ENCODE measurements around the gene VENTX. TPM values are rescaled to one million over a fixed set of nuclear protein-coding genes. Genes with fewer than 3 reads are reported as not detected.

Gene VENTX
- total RNA-seq, 2 donors from 2014 or later: 0.26 TPM; not detected in 1

DNA sequence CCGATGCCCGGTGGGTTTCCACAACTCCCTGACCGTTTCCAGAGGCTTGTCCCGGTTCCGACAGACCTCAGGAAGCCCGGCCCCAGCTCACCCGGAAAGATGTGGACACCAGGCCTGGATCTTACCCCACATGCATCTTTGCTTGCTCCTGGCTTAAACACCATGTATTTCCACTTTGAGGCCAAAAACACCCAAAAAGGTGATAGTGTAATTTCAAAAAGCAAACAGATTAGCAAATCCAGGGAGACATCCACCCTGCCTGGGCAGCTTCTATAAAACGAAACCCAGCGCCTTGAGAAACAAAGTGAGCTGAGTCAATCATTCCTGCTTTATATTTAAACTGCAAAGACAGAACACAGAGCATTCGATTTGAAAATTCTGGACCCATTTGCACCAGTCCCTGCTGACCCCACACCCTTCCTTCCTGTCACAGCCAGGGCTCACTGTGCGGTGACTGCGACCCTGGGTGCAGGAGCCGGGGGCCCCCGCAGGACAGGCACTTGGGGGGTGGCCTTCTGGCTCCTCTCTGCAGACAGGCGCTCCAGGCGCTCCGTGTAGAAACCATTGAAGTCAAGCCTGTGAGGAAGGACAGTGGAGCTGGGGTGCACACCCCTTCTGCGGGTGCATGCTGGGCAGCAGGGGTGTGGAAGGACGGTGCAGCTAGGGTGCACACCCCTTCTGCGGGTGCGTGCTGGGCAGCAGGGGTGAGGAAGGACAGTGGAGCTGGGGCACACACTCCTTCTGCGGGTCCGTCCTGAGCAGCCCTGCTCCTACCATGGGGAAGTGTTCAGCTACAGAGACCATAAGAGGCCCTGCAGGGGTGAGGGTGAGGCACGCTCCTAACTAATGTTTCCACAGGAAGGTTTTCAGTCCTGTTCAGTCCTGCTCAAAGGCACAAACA lies 41.9 kb downstream of the VENTX start:
- no peak for TF ChIP-seq CTCF (IDR thresholded peaks at IDR 0.05)
- TF ChIP-seq POLR2A (IDR thresholded peaks at IDR 0.05): no peak
- peak overlapping the region in 3 of 4 donors; percentile 25 to 84 (median 67) for H3K27ac ChIP-seq
- H3K4me3 ChIP-seq: no peak overlapping the region
- no peaks in the 10 kb centered on the region for H3K9me3 ChIP-seq
- peaks cover 19 to 27% of the 10 kb centered on the region in 2 donors for H3K36me3 ChIP-seq (replicated peaks in 1 of 2; ENCODE audit: insufficient read depth in 1 of 2, low read depth in 2 of 2)
- peaks cover 38% of the 10 kb centered on the region for H3K4me1 ChIP-seq
- no peak for ATAC-seq
- H3K27me3 ChIP-seq: no peaks in the 10 kb centered on the region
- DNase-seq: no peak
- WGBS, 2 donors: 62 to 76% methylated on average over 18 to 22 of the region's 24 CpGs
- intact Hi-C loops (cut with DNase I): no loop called here

DNA sequence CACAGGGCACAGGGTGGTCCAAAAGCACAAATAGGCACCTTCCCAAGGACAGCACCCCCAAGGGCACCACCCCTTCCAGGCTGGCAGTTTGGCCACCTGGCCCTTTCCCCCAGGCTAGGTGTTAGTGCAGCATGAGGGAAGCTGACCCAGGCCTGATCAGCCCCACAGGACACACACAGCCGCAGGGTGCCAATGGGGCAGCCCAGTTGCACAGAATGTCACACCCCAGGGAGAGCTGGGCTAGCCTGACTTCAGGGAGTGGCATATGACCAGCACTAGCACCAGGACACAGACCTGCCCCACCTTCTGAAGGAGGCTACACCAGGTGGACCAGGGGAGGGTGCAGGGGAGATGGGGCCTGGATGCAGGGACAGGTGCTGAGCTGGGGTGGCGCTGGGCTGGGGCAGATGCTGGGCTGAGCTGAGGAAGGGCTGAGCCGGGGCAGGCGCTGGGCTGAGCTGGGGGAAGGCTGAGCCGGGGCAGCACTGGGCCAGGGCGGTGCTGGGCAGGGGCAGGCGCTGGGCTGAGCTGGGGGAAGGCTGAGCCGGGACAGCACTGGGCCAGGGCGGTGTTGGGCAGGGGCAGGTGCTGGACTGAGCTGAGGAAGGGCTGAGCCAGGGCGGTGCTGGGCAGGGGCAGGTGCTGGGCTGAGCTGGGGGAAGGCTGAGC lies 42.9 kb downstream of the VENTX start:
- H3K27ac ChIP-seq: no peak overlapping the region
- DNase-seq (no peak), ATAC-seq (no peak)

GRCh38 chr10:133281084-133281483 lies 43.4 kb downstream of the VENTX start:
- peaks cover 27 to 39% of the 10 kb centered on the region in 2 donors for H3K36me3 ChIP-seq (replicated peaks in 1 of 2; ENCODE audit: insufficient read depth in 1 of 2, low read depth in 2 of 2)
- TF ChIP-seq POLR2A (IDR thresholded peaks at IDR 0.05) (no peak), CTCF (IDR thresholded peaks at IDR 0.05) (no peak)
- H3K4me3 ChIP-seq: no peak overlapping the region
- intact Hi-C loops (cut with DNase I): no loop called here
- no peak overlapping the region for H3K27ac ChIP-seq
- no peaks in the 10 kb centered on the region for H3K27me3 ChIP-seq
- ATAC-seq (no peak), DNase-seq (no peak)
- H3K9me3 ChIP-seq: no peaks in the 10 kb centered on the region
- 90 to 94% methylated on average over 3 to 13 of the region's 15 CpGs for WGBS, 2 donors
- peaks cover 37% of the 10 kb centered on the region for H3K4me1 ChIP-seq

More for the DNA sequence above, 42.9 kb downstream of the VENTX start:
- TF ChIP-seq CTCF (IDR thresholded peaks at IDR 0.05) (no peak), POLR2A (IDR thresholded peaks at IDR 0.05) (no peak)
- Histone ChIP-seq H3K4me3 (no peak overlapping the region), H3K27me3 (no peaks in the 10 kb centered on the region), H3K4me1 (peaks cover 38% of the 10 kb centered on the region), H3K9me3 (no peaks in the 10 kb centered on the region), H3K36me3 (replicated peaks in 1 of 2; ENCODE audit: insufficient read depth in 1 of 2, low read depth in 2 of 2) (peaks cover 27 to 35% of the 10 kb centered on the region in 2 donors)
- 85 to 91% methylated on average over 8 to 10 of the region's 10 CpGs for WGBS, 2 donors
- intact Hi-C loops (cut with DNase I): no loop called here

DNA sequence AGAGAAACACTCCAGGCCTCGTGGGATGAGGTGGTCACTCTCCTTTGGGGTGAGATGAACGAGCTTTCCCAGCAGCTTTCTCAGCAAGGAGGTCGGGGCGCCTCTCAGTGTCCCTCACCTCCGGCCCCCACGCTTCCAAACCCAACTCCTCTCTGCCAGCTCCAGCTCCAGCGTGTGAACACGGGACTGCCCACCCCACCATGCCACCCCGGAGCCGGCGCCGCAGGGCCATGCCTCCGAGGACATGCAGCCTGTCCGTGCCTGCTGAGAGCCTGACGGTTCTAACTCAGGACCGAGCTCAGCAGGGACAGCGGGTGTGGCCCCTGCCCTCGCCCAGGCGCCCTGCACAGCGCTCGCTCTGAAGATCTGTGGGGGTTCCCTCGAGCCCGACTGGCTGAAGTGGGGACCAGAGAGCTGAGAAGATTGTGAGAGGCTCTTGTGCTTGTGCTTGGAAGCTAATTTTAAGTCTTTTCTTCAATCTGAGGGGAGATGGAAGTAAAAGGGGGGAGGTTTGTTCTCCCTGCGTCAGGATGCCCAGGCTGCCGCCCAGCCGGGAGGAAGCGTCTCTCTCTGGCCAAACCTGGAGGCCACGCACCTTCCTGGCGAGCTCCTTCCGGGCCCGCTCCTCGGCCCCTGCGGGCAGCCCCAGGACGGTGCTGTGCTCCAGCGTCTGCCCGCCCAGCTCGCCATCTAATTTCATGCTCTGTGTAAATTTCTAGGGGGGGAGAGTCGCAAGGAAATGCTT lies 44.1 kb downstream of the VENTX start:
- intact Hi-C loops (cut with DNase I): no loop called here
- peaks cover 30% of the 10 kb centered on the region for H3K4me1 ChIP-seq
- TF ChIP-seq CTCF (IDR thresholded peaks at IDR 0.05) (no peak), POLR2A (IDR thresholded peaks at IDR 0.05) (no peak)
- no peaks in the 10 kb centered on the region for H3K27me3 ChIP-seq
- no peak overlapping the region for H3K4me3 ChIP-seq
- peaks cover 27 to 39% of the 10 kb centered on the region in 2 donors for H3K36me3 ChIP-seq (replicated peaks in 1 of 2; ENCODE audit: insufficient read depth in 1 of 2, low read depth in 2 of 2)
- no peak for ATAC-seq
- no peak overlapping the region for H3K27ac ChIP-seq
- DNase-seq: no peak
- 89 to 92% methylated on average over 20 to 38 of the region's 38 CpGs for WGBS, 2 donors
- no peaks in the 10 kb centered on the region for H3K9me3 ChIP-seq

Data from body of pancreas (tissue), 4 donors.